ENCODE results near the gene SERPINA4.
"Not testable (repeated sequence)": the region's sequence is repeated elsewhere in the genome, so short reads cannot be mapped to it uniquely, and the experiment has no call there.

SERPINA4 gene

DNA sequence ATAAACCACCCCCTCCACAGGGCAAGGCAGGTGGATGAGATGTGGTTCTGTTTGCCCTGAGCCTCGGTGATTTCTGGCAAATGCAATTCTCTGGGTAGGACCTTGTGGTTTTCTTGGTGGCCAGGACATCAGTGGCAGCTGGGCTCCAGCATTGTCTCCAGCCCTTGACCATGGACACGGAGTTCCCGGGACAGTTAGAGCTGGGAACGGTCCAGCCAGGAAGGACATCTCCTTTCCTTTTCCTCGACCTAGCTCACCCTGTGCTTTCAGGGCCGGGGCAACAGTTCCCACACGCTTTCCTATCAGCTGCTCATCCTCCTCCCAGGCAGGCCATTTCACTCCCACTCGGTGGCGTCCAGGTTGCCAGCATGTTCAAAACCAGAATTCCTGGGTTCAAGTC lies 9.2 kb downstream of the SERPINA4 start:
- DNase-seq = no peak

- no peak for DNase-seq
Measured at GRCh38 chr14:94571395-94571794, 10.2 kb downstream of the SERPINA4 start.

GRCh38 chr14:94571950-94572349 lies 10.7 kb downstream of the SERPINA4 start:
- no peak for DNase-seq

DNA sequence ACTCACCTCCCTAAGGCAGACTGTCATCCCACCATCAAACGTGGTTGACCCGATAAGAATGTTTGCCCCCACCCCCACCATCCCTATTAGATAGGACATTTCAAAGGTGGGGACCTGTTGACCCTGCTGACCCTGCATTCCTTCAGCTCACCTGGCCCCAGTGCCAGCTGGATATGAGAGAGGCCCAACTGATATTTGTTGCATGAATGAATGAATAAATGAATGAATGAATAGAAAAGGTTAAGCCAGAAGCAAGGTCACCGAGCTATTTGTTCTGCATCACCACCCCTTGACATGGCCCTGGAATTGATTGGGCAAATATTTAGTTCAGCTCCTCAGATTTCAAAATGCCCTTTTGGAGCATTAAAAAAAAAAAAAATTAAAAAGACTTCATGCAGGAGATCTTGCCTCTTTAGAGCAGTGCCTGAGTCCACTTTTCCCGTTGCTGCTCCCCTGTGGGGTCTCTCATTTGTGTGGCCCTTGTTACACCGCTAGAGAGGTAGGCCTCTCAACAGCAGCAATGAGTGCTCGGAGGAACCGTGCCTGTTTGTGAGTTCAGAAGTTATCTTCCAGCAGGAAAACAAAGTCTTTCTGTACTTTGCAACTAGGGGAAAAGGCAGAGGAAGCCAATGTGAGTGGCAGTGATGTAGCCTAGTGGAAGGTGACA lies 11.5 kb downstream of the SERPINA4 start:
- no peak for DNase-seq

- DNase-seq = no peak
Measured at GRCh38 chr14:94573475-94574277, 12.4 kb downstream of the SERPINA4 start.

GRCh38 chr14:94574336-94574735 lies 13.1 kb downstream of the SERPINA4 start:
- no peak for DNase-seq

GRCh38 chr14:94575730-94576585 lies 14.7 kb downstream of the SERPINA4 start:
- no peak for DNase-seq

DNA sequence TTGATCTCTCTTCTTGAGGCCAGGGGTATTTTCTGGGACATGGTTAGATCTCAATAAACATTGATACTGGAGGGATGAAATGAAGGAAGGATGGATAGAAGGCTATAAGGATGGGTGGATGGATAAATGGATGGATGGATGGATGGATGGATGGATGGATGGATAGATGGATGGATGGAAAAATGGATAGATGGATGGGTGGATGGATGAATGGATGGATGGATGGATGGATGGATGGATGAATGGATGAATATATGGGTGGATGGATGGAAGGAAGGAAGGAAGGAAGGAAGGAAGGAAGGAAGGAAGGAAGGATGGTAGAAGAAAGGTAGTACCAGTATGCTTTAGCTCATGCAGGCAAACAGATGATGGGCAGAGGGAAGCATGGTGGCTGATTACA lies 16.2 kb downstream of the SERPINA4 start:
- not testable (repeated sequence) for DNase-seq

GRCh38 chr14:94578712-94579111 lies 17.5 kb downstream of the SERPINA4 start:
- no peak for DNase-seq

DNA sequence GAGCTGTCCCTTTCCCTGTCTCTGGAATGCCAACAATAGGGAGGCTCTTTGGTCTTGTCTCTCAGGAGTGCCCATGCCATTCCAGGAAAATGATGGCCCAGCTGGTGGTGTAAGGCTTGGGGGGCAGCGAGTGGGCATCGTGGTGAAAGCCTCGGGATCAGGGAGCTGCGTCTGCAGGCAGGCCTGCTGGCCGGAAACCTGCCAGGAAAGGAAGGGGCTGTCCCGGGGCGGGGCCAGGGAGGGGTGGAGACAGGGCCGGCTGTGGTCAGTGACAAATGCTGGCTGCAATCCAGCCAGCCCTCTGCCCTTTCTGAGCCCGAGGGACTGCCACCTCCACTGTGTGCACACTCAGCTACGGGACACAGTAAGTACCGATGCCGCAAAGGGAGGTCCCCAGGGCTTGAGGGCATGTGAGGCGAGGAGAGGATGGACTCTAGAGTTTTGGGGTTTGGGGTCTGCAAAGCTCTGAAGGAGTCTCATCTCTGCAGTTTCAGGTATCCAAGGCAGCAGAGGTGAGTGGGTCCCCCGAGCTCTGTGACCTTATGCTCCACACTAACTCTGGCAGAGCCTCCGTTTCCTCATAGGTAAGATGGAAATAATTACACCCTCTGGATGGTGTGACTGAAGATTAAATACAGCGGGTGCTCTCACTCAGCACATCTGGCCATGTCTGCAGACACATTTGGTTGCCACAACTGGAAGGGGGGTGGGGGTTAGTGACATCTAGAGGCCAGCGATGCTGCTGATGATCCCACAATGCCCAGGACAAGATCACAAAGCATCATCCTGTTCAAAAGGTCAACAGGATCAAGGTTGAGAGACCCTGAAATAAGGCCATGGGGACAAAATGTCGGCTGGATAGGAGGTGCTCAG lies 20.1 kb downstream of the SERPINA4 start, which contains the start of gene SERPINA5:
Gene SERPINA5 (plus strand): TSS at position 300 of the 873 bp plus-strand sequence. CDS start 5,937 bp downstream, outside the sequence.
- DNase-seq = no peak

GRCh38 chr14:94582199-94582750 lies 21.0 kb downstream of the SERPINA4 start:
- DNase-seq = no peak

- no peak for DNase-seq
Measured at GRCh38 chr14:94582851-94583250, 21.6 kb downstream of the SERPINA4 start.

- DNase-seq = no peak
Measured at GRCh38 chr14:94583557-94583956, 22.3 kb downstream of the SERPINA4 start.

DNA sequence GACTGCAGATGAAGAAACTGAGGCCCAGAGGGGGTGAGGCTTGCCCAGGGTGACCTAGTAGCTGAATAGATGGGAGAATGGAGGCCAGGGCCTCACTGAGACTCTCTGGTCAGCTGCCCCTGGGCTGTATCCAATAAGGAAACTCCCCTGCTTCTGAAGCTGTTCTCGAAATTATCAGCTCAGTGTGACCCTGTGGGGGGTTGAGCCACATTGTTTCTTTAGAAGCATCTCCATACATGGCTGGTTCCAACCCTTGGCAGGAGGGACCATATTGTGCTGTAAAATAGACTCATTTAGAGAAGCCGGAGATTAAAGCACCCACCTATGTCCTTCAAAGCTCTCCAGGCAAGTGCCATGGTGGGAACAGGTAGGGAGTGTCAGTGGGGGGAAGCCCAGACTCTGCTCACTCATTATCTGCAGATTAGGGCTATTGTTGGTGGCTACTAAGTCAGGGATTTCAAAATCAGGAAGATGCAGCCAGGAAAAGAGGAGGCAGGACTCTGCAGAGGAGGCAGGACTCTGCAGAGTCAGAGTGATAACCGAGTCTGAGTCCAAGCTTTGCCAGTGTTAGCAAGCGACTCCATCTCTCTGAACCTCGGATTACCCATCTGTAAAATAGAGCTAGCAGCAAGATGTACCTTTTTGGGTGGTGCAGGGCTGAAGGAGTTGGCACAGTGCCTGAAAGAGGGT lies 23.5 kb downstream of the SERPINA4 start:
- no peak for DNase-seq

GRCh38 chr14:94586635-94587034 lies 25.4 kb downstream of the SERPINA4 start:
- no peak for DNase-seq

- no peak for DNase-seq
Measured at GRCh38 chr14:94588311-94588710, 27.1 kb downstream of the SERPINA4 start.

- DNase-seq = no peak
Measured at GRCh38 chr14:94591073-94591472, 29.8 kb downstream of the SERPINA4 start.

DNA sequence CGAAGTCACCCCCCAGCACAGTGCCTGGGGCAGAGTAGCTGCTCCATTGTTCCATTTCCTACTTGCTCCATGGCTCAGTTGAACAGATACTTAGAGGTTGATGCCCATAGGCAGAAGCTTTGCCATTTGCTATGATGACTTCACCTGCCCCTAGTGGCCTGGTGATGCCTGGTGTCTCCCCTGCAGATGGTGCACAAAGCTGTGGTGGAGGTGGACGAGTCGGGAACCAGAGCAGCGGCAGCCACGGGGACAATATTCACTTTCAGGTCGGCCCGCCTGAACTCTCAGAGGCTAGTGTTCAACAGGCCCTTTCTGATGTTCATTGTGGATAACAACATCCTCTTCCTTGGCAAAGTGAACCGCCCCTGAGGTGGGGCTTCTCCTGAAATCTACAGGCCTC lies 30.6 kb downstream of the SERPINA4 start:
- no peak for DNase-seq

DNA sequence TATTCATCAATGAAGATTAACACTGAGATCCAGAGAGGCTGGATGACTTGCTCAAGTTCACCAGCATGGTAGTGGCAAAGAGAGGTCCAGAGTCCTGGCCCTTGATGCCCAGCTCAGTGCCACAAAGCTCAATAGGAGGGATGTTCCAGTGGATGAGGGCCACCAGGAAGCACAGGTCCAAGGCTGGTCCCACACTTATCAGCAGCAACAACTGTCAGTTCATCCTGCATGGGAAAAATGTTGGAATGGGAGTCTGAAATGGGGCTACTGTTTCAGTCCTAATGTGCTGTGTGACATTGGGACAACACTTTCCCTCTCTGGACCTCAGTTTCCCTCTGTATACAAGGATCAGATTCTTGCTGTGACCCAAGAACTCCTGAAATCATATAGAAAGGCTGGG lies 31.2 kb downstream of the SERPINA4 start:
- no peak for DNase-seq

DNA sequence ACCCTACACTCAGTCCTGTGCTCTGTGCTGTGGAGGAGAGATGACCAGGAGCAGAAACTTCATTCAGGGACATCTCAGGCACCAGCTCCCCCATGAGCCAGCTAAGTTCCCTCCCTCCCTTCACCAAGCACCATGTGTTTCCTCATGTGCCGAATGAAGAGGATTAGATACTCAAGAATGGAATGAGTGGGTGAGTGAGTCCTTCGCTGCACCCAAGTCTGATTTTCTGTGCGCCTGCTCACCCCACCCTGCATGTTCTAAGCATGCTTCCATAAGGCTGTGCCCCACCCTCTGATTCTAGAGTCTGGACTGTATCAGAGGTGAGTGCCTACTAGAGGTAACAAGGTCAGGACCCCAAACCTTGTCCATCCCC lies 32.1 kb downstream of the SERPINA4 start:
- DNase-seq = no peak

DNA sequence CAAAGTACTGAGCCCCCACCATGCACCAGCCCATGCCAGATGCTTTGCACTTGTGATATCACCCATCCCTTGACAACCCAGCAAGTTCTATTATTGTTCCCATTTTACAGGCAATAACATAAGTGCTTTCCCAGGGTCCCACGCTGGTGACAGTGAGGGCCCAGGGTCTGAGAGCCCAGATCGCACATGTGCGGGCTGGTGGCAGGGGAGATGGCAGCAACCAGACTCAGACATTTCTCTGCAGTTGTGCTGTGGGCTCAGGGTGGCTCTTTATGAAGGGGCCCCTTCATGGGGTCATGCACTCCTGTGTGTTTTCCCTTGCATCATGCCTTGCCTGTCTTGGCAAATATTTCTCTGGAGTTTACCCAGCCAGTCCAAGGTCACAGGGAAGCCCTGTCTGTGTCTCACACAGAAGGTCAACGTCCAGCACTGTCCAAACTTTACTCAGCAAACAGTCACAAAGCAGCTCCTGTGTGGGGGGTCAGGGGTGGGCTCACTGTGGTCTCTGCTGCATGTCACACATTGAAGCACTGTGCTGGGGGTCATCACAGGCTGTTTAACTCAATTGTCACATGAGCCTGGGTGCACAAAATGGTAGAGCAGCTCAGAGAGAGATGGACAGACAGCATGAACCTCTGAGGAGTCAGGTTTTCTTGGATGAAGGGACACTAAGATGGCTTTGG lies 32.6 kb downstream of the SERPINA4 start:
- no peak for DNase-seq

All from NCI-H526 treated with DMSO at 0.1 percent for 48 hours (cell line).